ENCODE results near the gene ASB16. TPM values are rescaled to one million over a fixed set of nuclear protein-coding genes. Genes with fewer than 3 reads are reported as not detected.
"Not testable (repeated sequence)": the region's sequence is repeated elsewhere in the genome, so short reads cannot be mapped to it uniquely, and the experiment has no call there.

Gene ASB16
- total and polyA plus RNA-seq, 5 experiments from 2014 or later: 0.09 TPM; not detected in 4

GRCh38 chr17:44132275-44132821 is 38.2 kb upstream of the ASB16 start:
- H3K27me3 Mint-ChIP-seq: no peaks in the 10 kb centered on the region
- H3K36me3 Mint-ChIP-seq: no peaks in the 10 kb centered on the region
- POLR2A ChIA-PET: no interaction called here
- H3K4me3 Mint-ChIP-seq: no peak overlapping the region
- ATAC-seq: no peak
- H3K4me1 Mint-ChIP-seq: no peaks in the 10 kb centered on the region
- no peaks in the 10 kb centered on the region for H3K9me3 Mint-ChIP-seq
- no peak for DNase-seq
- peak overlapping the region in 1 of 10 donors; percentile 24 for H3K27ac Mint-ChIP-seq

GRCh38 chr17:44133918-44134476 is 36.5 kb upstream of the ASB16 start:
- ATAC-seq: no peak
- Mint-ChIP-seq H3K27ac (peak overlapping the region in 1 of 10 donors; percentile 37), H3K9me3 (no peaks in the 10 kb centered on the region), H3K4me1 (peaks cover 0 to 5% (median 0%) of the 10 kb centered on the region in 4 donors), H3K36me3 (no peaks in the 10 kb centered on the region), H3K27me3 (peaks cover 0 to 13% (median 5%) of the 10 kb centered on the region in 5 donors), H3K4me3 (no peak overlapping the region)
- POLR2A ChIA-PET: no interaction called here
- no peak for DNase-seq

- no peak overlapping the region for H3K4me3 Mint-ChIP-seq
- ATAC-seq: no peak
- H3K27me3 Mint-ChIP-seq: peaks cover 0 to 15% (median 5%) of the 10 kb centered on the region in 5 donors
- H3K27ac Mint-ChIP-seq: no peak overlapping the region
- H3K4me1 Mint-ChIP-seq: peaks cover 0 to 5% (median 0%) of the 10 kb centered on the region in 4 donors
- H3K9me3 Mint-ChIP-seq: no peaks in the 10 kb centered on the region
- DNase-seq: no peak
- H3K36me3 Mint-ChIP-seq: no peaks in the 10 kb centered on the region
- POLR2A ChIA-PET: no interaction called here
These were observed 35.5 kb upstream of the ASB16 start for GRCh38 chr17:44134752-44135568.

GRCh38 chr17:44137891-44138709 is 32.4 kb upstream of the ASB16 start:
- H3K9me3 Mint-ChIP-seq: no peaks in the 10 kb centered on the region
- POLR2A ChIA-PET: no interaction called here
- DNase-seq: peak in 3 of 10 donors; percentile 3 to 20 (median 19)
- H3K4me3 Mint-ChIP-seq: no peak overlapping the region
- no peaks in the 10 kb centered on the region for H3K36me3 Mint-ChIP-seq
- peaks cover 4 to 17% (median 10%) of the 10 kb centered on the region in 4 donors for H3K4me1 Mint-ChIP-seq
- peaks cover 0 to 15% (median 5%) of the 10 kb centered on the region in 5 donors for H3K27me3 Mint-ChIP-seq
- peak overlapping the region in 1 of 10 donors; percentile 61 for H3K27ac Mint-ChIP-seq
- ATAC-seq: peak in 1 of 2 donors; percentile 7

- ATAC-seq, POLR2A ChIA-PET, DNase-seq, H3K27me3 Mint-ChIP-seq, H3K9me3 Mint-ChIP-seq, H3K36me3 Mint-ChIP-seq: not testable (repeated sequence)
- H3K27ac Mint-ChIP-seq: peak overlapping the region in 1 of 10 donors; percentile 44
- peaks cover 4 to 13% (median 9%) of the 10 kb centered on the region in 4 donors for H3K4me1 Mint-ChIP-seq
- peak overlapping the region in 2 of 10 donors; percentile 18 to 36 for H3K4me3 Mint-ChIP-seq
These were observed 26.6 kb upstream of the ASB16 start for GRCh38 chr17:44143921-44144320.

GRCh38 chr17:44144966-44145739 is 25.4 kb upstream of the ASB16 start:
- ATAC-seq: no peak
- no peaks in the 10 kb centered on the region for H3K9me3 Mint-ChIP-seq
- peaks cover 6 to 13% (median 9%) of the 10 kb centered on the region in 4 donors for H3K4me1 Mint-ChIP-seq
- POLR2A ChIA-PET: no interaction called here
- H3K27me3 Mint-ChIP-seq: peaks cover 0 to 3% (median 0%) of the 10 kb centered on the region in 5 donors
- no peak for DNase-seq
- no peak overlapping the region for H3K4me3 Mint-ChIP-seq
- no peak overlapping the region for H3K27ac Mint-ChIP-seq
- H3K36me3 Mint-ChIP-seq: no peaks in the 10 kb centered on the region

GRCh38 chr17:44146375-44147346 is 23.8 kb upstream of the ASB16 start:
- POLR2A ChIA-PET: interaction anchor here (0.5 to 0.7 kb wide), 2 partner anchors 10 to 182 kb away, joined by 3 to 5 read pairs; no protein-coding TSS in a partner anchor
- Mint-ChIP-seq H3K27me3 (peaks cover 0 to 3% (median 0%) of the 10 kb centered on the region in 5 donors), H3K27ac (no peak overlapping the region), H3K9me3 (no peaks in the 10 kb centered on the region), H3K36me3 (no peaks in the 10 kb centered on the region), H3K4me1 (peaks cover 2 to 7% (median 5%) of the 10 kb centered on the region in 4 donors), H3K4me3 (no peak overlapping the region)
- no peak for DNase-seq
- ATAC-seq: no peak

- Mint-ChIP-seq H3K27me3 (peaks cover 0 to 3% (median 0%) of the 10 kb centered on the region in 5 donors), H3K4me1 (peaks cover 0 to 2% (median under 1%) of the 10 kb centered on the region in 4 donors), H3K27ac (no peak overlapping the region), H3K36me3 (no peaks in the 10 kb centered on the region), H3K4me3 (no peak overlapping the region), H3K9me3 (no peaks in the 10 kb centered on the region)
- DNase-seq: no peak
- POLR2A ChIA-PET: interaction anchor here (0.7 kb wide), 1 partner anchor 181 kb away, joined by 3 read pairs; no protein-coding TSS in a partner anchor
- ATAC-seq: no peak
These were observed 22.7 kb upstream of the ASB16 start for GRCh38 chr17:44147812-44148211.

- ATAC-seq, H3K9me3 Mint-ChIP-seq, H3K4me1 Mint-ChIP-seq, POLR2A ChIA-PET, DNase-seq, H3K4me3 Mint-ChIP-seq, H3K27me3 Mint-ChIP-seq, H3K27ac Mint-ChIP-seq, H3K36me3 Mint-ChIP-seq: not testable (repeated sequence)
These were observed 21.4 kb upstream of the ASB16 start for GRCh38 chr17:44149066-44149465.

- Mint-ChIP-seq H3K36me3 (no peaks in the 10 kb centered on the region), H3K27me3 (peaks cover 0 to 3% (median 0%) of the 10 kb centered on the region in 5 donors), H3K9me3 (no peaks in the 10 kb centered on the region), H3K4me3 (no peak overlapping the region), H3K4me1 (peaks cover 0 to 2% (median 0%) of the 10 kb centered on the region in 4 donors), H3K27ac (no peak overlapping the region)
- ATAC-seq (no peak), DNase-seq (no peak)
- POLR2A ChIA-PET: no interaction called here
These were observed 20.7 kb upstream of the ASB16 start for GRCh38 chr17:44149750-44150329.

- ATAC-seq (no peak), DNase-seq (no peak)
- H3K27ac Mint-ChIP-seq: peak overlapping the region in 1 of 10 donors; percentile 67
- H3K9me3 Mint-ChIP-seq: no peaks in the 10 kb centered on the region
- POLR2A ChIA-PET: no interaction called here
- no peak overlapping the region for H3K4me3 Mint-ChIP-seq
- peaks cover 0 to 3% (median 0%) of the 10 kb centered on the region in 5 donors for H3K27me3 Mint-ChIP-seq
- H3K36me3 Mint-ChIP-seq: no peaks in the 10 kb centered on the region
- H3K4me1 Mint-ChIP-seq: peaks cover 0 to 2% (median 0%) of the 10 kb centered on the region in 4 donors
These were observed 17.6 kb upstream of the ASB16 start for GRCh38 chr17:44152875-44153274.
